ENCODE measurements around the gene TPD52L2.

TPD52L2 gene

GRCh38 chr20:63934271-63935068, 69.4 kb downstream of the TPD52L2 start:
- DNase-seq = no peak

GRCh38 chr20:63935447-63935846, 70.4 kb downstream of the TPD52L2 start:
- DNase-seq = no peak

DNA sequence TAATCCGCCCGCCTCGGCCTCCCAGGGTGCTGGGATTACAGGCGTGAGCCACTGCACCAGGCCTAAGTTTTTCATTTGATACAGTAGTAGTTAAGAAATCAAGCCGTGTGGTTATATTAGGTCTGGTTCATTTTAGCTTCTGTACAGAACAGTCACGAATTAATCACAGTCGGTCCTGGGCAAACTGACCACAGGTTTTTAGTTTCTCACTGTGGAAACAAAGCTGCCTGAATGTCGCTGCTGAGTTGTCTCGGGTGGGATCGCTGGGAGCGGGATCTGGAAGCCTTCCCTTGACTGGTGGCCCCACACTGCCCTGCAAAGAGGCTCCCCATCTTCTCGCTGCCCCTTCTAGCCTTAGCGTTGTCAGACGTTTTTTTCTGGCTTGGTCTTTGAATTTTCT, 72.5 kb downstream of the TPD52L2 start:
- DNase-seq = no peak

DNA sequence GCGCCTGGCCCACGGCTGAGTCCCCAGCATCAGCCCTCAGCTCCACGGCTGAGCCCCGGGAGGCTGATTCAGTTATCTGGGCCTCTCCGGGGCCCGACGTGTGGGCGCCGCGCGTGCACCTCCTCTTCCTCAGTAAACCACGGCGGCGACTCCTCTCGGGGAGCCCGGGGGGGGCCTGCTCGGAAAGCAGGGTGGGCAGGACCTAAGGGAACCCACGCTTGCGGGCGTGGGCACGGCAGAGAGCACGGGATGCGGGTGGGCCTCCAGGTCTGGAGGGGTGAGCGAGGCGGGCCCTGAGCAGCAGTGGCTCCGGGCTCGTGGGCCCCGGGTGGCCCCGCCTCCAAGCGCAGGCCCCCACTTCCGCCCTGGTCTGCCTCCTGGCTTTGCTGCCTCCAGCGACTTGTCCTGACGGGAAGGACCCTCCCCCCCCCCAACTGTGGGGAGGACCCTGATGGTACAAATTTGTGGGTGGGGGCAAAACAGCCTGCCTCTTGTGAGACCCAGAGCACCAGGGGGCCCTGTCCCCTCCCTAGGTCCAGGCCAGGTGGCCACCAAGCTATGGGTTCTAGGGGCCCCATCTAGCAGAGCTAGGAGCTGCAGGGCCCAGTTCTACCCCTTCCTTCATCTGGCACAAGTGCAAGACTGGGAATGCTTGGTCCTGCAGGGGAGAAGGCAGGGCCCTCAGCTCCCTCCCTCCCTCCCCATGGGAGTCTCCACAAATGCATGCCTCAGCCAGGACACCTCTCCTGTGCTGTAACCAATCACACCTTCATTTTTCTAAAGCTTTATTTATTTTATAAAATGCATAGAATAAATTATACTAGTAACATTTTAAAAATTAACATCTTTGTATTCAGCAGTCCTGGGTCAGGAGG, 74.2 kb downstream of the TPD52L2 start:
- peak in 1 of 2 donors; percentile 24 for DNase-seq

DNA sequence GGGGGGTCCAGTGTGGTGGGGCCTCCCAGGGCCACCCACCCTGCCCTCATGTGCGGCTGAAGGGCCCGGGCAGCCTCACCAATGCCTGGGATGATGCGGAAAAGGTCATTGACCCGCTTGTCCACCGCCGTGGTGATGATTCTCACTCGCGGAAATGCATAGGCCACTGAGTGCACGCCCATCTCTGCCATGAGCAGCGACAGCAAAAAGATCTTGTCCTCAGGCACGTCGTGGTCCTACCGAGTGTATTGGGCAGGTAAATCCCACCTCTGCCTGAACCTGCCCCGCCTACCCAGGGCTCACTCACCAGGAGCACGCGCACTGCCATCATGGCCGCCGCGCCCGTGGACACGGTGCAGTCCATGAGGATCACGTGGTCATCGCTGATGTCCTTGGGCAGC, 75.0 kb downstream of the TPD52L2 start:
- no peak for DNase-seq

GRCh38 chr20:63940472-63941266, 75.6 kb downstream of the TPD52L2 start:
- no peak for DNase-seq

Measured in CD4-positive, alpha-beta T cell treated with Interferon alpha-2 for 1 hour (primary cell).